Bladder microvascular endothelial cell (primary cell): ENCODE results near the gene MRPS33. TPM values are rescaled to one million over a fixed set of nuclear protein-coding genes. Genes with fewer than 3 reads are reported as not detected.

Source experiments
- total RNA-seq: library from RNA; depleted of rRNA; stranded (reverse); fragments of >200 nt; gene quantifications from 2 replicates; pipeline ENCODE4 v1.2.3, GENCODE V29; 2014

Gene MRPS33
- total RNA-seq: 14.4 and 24.9 TPM in 2 replicates

GRCh38 chr7:141014524-141015395, at the start of gene MRPS33:
MRPS33 (minus strand) TSS chr7:141014952; CDS start chr7:141010633, 4,319 bp downstream.

Other genes with a start within 250 kb of the MRPS33 start
- 11.2 and 30.4 TPM in 2 replicates for gene BRAF, start 90.0 kb downstream of the MRPS33 start, total RNA-seq
- gene TMEM178B, start 59.1 kb upstream of the MRPS33 start, total RNA-seq: 0.06 and 0.16 TPM in 2 replicates